ENCODE results near the gene GIPC2.
A peak's percentile ranks its signal among the peaks of the same experiment; 100 is the strongest.
"Not testable (repeated sequence)": the region's sequence is repeated elsewhere in the genome, so short reads cannot be mapped to it uniquely, and the experiment has no call there.

Gene GIPC2

DNA sequence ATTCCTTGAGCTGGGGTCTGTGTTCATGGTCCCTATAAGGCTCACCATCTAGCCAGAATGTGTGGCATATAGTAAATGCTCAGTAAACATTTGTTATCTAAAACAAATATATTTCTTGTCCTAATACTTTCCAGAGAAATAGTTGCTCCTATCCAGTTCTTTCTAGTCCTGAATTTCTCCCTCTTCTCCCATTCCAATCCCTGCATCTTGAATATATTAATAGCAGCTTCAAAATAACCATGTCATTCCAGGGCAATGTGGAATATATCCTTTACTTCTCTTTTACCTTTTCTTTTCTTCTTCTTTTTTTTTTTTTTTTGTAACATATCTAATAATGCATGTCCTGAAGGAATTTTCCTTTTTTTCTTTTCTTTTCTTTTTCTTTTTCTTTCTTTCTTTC lies 30.6 kb upstream of the GIPC2 start:
- TF ChIP-seq ZNF274 (IDR thresholded peaks at IDR 0.05; ENCODE audit: low read depth, low read length): no peak
- no peak overlapping the region for H3K4me3 ChIP-seq (ENCODE audit: low read length)

DNA sequence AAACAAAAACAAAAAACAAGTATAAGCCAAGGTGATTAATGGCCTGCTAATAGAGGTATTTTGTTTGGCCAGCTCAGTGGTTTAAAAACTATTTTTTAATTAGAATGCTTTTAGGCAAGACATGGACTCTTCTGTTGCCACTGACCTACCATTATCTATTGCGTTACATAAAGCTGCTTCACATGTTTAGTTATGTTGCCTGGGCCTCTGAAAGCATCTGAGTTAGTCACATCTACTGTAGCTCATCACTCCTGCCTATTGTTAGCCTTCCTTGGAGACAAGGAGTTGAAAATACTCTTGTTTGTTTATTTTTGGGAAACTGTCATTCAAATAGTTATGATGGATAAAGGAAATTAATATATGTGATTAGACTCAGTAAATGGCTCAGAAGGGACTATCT lies 26.7 kb upstream of the GIPC2 start:
- no peak for TF ChIP-seq ZNF274 (IDR thresholded peaks at IDR 0.05; ENCODE audit: low read depth, low read length)
- H3K4me3 ChIP-seq (ENCODE audit: low read length): no peak overlapping the region

DNA sequence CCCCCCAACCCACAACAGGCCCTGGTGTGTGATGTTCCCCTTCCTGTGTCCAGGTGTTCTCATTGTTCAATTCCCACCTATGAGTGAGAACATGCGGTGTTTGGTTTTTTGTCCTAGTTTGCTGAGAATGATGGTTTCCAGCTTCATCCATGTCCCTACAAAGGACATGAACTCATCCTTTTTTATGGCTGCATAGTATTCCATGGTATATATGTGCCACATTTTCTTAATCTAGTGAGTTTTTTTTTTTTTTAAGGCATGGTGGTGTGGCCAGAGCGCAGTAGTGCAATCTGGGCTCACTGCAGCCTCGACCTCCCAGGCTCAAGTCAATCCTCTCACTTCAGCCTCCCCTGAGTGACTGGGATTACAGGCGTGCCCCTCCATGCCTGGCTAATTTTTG lies 24.6 kb upstream of the GIPC2 start:
- H3K4me3 ChIP-seq (ENCODE audit: low read length): not testable (repeated sequence)

DNA sequence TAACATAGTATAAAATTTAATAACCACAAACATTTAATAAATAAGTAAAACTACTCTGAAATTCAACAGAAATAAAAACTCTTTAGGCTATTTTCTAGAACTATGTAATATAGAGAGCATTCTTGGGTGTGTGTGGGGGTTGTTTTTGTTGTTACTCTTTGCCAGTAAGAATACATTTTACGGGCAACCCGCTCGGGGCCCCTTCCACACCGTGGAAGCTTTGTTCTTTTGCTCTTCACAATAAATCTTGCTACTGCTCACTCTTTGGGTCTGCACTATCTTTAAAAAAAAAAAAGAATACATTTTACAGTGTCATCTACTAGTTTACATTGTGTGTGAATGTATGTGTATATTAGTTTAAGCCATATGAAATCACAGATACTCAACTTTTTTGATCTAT lies 16.0 kb upstream of the GIPC2 start:
- no peak for TF ChIP-seq ZNF274 (IDR thresholded peaks at IDR 0.05; ENCODE audit: low read depth, low read length)
- no peak overlapping the region for H3K4me3 ChIP-seq (ENCODE audit: low read length)

DNA sequence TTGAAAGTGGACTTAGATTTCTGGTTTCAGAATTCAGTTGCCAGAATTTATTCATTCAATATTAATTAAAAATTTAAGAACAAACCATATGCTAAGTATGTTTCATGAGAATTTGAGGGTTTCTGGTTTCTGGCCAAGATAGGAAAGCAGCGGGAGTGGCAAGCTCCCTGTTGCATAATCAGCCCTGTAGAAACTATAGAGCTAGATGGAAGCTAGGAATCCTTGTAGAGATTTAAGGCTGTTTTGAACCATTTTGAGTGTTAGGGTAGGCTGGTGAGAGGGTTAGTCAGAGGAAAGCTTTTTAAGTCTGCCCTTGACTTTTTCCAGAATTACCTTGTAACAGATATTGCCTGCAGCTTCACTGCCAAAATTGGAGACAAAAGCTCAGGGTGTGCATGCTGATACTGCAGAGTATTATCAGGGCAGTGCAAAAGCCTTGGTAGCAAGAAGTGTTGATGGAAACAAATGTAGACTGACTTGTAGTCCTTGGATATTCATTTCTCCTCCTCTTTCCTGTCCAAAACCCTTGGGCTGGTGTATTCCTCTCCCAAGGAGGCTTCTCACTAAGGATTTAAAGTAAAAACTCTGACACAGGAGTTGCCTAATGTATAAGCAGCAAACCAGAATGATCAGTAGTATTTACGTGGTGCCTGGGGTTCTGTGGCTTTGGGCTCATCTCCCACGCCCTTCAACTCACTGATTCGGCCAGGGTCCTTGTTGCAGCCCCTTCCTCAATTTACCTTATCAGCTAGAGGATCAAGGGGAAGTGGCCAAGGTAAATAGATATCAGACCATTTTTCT lies 12.6 kb upstream of the GIPC2 start:
- no peak overlapping the region for H3K4me3 ChIP-seq (ENCODE audit: low read length)
- no peak for TF ChIP-seq ZNF274 (IDR thresholded peaks at IDR 0.05; ENCODE audit: low read depth, low read length)

DNA sequence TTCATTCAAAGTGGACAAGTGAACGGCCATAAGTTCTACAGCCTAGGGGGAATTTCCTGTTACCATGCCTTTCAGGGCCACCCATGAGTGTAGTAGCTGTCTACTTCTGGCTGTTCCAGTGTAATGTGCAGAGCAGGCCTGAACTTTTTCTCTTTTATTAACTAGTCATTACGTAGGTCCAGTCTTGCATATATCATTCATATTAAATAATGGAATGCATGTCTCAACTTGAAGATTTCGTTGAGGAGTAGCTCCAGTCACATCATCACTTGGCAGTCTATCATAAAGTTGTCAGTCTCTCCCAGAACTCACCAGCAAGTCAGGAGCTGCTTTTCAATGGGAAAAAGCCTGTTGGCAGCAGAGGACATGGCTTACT lies 12.0 kb upstream of the GIPC2 start:
- H3K4me3 ChIP-seq (ENCODE audit: low read length): no peak overlapping the region
- TF ChIP-seq ZNF274 (IDR thresholded peaks at IDR 0.05; ENCODE audit: low read depth, low read length): no peak

DNA sequence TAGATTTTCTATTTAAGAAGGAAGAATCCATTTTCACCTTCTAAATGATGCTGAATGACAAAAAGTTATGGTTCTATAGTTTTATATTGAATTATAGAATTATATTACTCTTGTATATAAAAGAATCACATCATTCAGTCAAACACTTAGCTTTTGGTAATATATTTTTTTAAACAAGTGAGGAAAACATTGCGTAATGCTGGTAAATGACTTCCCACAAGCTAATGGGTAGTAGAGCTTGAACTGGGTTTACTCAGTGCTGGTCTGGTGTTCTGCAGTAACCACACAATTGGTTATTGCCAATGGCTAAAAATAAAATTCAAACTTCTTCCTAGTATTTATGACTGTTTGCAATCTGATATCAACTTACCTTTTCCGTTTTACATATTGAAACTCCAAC lies 10.6 kb upstream of the GIPC2 start:
- H3K4me3 ChIP-seq (ENCODE audit: low read length): no peak overlapping the region
- no peak for TF ChIP-seq ZNF274 (IDR thresholded peaks at IDR 0.05; ENCODE audit: low read depth, low read length)

DNA sequence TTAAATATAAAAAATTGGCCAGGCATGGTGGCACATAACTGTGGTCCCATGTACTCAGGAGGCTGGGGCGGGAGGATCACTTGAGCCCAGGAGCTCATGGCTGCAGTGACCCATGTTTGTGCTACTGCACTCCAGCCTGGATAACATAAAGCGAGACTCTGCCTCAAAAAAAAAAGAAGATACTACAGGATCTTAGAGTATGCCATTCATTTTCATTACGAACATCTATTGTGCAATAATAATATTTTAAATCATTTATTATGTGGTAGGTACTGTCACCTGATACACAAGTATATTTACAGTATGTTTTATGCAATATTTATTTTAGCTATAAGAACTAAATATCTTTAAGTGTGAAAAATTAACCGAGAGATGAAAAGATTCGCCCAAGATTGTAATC lies 9.3 kb upstream of the GIPC2 start:
- TF ChIP-seq ZNF274 (IDR thresholded peaks at IDR 0.05; ENCODE audit: low read depth, low read length): no peak
- no peak overlapping the region for H3K4me3 ChIP-seq (ENCODE audit: low read length)

DNA sequence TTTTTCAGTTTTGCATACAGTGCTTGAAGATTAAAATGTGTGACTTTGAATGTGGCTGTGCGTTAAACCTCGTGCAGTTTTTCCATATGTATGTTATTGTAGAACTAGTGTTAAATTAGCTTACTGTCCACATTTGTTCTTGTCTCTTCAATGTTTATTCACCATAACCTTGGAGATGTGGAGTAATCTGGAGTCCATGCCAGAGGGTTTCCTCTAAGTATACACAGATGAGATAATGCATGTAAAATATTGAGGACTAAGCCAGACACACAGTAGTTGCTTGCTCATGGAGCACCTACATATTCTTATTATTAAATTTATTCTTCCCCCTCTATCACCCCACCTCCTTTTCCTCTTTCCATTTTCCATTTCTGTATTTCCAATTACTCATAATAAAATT lies 7.7 kb upstream of the GIPC2 start:
- no peak overlapping the region for H3K4me3 ChIP-seq (ENCODE audit: low read length)
- TF ChIP-seq ZNF274 (IDR thresholded peaks at IDR 0.05; ENCODE audit: low read depth, low read length): no peak

DNA sequence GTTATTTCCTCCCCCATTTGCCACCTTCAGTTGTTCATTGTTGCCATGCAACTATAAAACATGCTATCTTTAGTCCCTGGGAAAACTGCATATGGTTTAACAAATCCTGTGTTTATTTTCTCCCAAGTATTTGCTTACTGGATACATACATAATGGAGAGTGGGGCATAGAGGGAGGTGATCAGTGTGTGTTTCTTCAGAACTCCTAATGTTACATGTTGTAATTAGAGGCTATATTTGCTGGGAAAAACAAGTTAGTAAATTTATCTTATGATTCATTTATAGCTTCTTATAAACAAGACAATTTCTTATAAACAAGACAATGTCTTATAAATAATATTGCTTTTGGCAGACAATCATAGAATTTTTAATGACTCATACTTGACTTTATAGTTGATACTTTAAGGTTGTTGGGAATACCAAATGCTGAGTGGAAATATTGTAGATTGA lies 7.3 kb upstream of the GIPC2 start:
- no peak overlapping the region for H3K4me3 ChIP-seq (ENCODE audit: low read length)
- TF ChIP-seq ZNF274 (IDR thresholded peaks at IDR 0.05; ENCODE audit: low read depth, low read length): no peak

DNA sequence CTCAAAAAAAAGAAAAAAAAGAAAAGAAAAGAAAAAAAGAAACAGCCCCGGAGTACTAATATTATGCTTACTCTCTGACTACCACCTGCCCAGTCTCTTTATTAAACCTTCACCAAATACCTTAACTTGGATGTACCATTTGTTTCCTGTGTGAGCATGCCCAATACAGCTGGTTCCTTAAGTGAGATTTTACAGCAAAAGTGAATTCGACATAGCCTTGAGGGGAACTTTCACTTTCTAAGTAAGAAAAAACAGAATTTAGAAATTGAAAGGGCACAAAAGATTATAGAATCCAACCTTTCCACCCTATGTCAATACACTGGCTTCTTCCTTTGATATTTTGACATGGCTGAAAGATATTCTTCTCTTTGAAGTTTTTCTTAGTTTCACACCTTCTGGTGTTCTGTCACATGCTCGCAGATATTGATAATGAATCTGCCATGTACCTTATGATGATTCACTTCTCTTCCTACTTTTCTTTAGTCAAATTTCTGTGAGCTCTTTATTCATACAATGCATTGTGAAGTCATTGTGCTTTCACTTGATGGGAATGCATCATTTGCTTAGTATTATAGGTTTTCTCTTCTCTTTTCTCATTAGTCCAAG lies 5.2 kb upstream of the GIPC2 start:
- TF ChIP-seq ZNF274 (IDR thresholded peaks at IDR 0.05; ENCODE audit: low read depth, low read length): no peak
- no peak overlapping the region for H3K4me3 ChIP-seq (ENCODE audit: low read length)

DNA sequence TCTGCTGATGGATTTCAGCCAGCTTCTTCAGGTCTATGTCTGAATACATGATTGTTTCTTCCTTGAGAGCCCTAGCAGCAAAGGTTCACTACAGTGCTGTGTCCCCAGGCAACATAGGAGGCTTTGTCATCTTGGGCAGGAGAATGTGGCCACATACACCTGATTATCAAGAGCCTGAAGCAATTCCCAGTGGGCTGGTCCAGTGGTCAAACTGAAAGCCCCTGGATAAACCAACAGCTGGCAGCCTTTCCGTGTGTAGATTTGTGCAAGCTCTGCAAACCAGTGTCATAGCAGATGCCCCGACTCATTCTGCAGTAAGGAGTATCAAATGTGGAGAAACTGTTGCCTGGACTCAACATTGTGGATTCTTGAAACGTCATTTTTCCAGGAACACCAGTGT lies 2.3 kb upstream of the GIPC2 start:
- no peak for TF ChIP-seq ZNF274 (IDR thresholded peaks at IDR 0.05; ENCODE audit: low read depth, low read length)

DNA sequence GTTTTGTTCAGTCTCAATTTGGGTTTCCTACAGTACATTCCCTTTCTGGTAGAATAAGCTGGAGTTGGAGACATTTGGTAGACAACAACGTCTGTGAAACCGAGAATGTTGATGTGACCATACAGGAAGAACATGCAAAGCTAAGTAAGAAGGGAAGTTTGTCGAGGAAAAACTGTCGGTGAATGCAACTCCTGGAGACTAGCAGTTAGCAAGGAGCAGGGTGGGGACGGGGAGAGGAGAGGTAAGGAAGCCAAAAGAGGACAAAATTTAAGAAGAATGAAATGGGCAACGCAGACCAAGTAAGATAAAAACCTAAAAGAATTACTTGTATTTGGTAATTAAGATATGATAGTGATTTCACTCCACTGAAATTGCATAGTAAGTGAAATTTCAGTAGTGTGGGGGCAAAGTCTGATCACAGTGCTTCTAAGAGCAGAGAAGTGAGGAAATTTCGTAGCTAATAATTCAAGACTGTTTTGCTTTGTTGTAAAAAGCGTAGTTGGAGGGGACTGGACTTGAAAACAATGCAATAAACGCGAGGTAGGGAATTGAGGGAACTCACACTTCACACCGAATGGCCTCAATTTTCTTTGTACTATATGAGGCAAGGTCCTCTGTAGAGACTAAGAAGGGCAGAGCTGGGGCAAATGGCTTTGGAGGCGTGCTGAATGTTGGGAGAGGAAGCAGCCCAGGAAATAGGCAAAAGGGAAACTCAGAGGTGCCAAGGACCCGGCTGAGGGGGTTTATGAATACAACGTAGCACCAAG lies 787 bp upstream of the GIPC2 start:
- no peak overlapping the region for H3K4me3 ChIP-seq (ENCODE audit: low read length)
- TF ChIP-seq ZNF274 (IDR thresholded peaks at IDR 0.05; ENCODE audit: low read depth, low read length): no peak

More for the DNA sequence above, 2.3 kb upstream of the GIPC2 start:
- H3K4me3 ChIP-seq (ENCODE audit: low read length): no peak overlapping the region

DNA sequence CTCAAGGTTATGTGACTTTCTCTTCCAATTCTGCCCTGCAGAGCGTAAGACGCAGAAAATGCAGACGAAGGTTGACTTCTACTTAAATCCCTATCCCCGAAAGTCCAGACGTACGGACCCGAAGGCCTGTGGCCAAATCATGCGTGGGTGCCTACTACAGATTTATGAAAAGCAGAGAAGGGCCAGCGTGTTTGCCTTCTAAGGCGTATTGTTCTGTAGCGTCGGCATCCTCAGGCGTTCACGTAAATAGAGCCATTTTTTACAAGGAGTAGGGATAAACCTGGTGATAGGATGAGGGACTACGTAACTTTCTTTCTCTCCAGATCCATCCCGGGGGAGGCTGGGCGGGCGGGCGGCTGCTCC lies 222 bp upstream of the GIPC2 start:
- H3K4me3 ChIP-seq (ENCODE audit: low read length): peak overlapping the region; percentile 37; the same call in 1 of the 2 replicates
- no peak for TF ChIP-seq ZNF274 (IDR thresholded peaks at IDR 0.05; ENCODE audit: low read depth, low read length)

DNA sequence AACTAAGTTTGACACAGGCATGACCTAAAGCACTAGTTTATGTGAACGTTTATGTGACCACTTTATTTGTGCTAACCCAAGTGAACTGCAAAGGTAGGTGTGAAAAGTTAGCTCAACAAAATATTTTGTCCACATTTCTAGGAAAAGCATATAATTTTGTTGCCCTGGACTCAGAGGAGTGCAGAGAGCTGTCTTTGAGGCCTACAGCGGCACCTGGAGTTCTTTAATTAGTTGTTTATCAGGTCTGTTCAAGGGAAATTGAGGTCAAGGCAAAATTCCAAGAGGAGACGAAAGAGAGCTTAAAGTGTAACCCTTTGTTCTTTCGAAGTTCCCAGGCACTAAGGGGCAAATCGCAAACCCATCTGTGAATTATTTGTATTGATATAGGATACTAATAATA lies 1.3 kb downstream of the GIPC2 start:
- TF ChIP-seq ZNF274 (IDR thresholded peaks at IDR 0.05; ENCODE audit: low read depth, low read length): no peak
- no peak overlapping the region for H3K4me3 ChIP-seq (ENCODE audit: low read length)
